Neural progenitor cell (in vitro differentiated cells): ENCODE results near the gene ARID5B. TPM values are rescaled to one million over a fixed set of nuclear protein-coding genes. Genes with fewer than 3 reads are reported as not detected.

Experiments
- DNase-seq: peaks from one replicate; pipeline ENCODE4 v3.0.0-alpha.2; 2016; ENCODE audit warnings: low spot score
- H2AFZ ChIP-seq: fragments of 200-600 bp; sonication (generic); replicated peaks from 2 replicates; pipeline ENCODE4 v1.6.1; 2016; ENCODE audit warnings: antibody characterized with exemption
- H3F3A ChIP-seq: fragments of 200-600 bp; sonication (generic); 2 replicates; pipeline ENCODE4 v1.6.1; 2016; ENCODE audit warnings: antibody characterized with exemption, low read depth
- H3K27ac ChIP-seq: fragments of 200-600 bp; sonication (generic); 2 replicates; pipeline ENCODE4 v1.5.1; 2016; ENCODE audit warnings: mild to moderate bottlenecking
- H3K27me3 ChIP-seq: fragments of 200-600 bp; sonication (generic); 2 replicates; pipeline ENCODE4 v1.6.1; 2016; ENCODE audit warnings: mild to moderate bottlenecking, moderate library complexity
- H3K36me3 ChIP-seq: fragments of 200-600 bp; sonication (generic); 2 replicates; pipeline ENCODE4 v1.5.1; 2016
- H3K4me1 ChIP-seq: fragments of 200-600 bp; sonication (generic); 2 replicates; pipeline ENCODE4 v1.6.1; 2016; ENCODE audit warnings: mixed run types
- H3K4me2 ChIP-seq: fragments of 200-600 bp; sonication (generic); 2 replicates; pipeline ENCODE4 v1.6.1; 2016
- H3K4me3 ChIP-seq: fragments of 200-600 bp; sonication (generic); 2 replicates; pipeline ENCODE4 v1.5.1; 2016
- H3K79me2 ChIP-seq: fragments of 200-600 bp; sonication (generic); 2 replicates; pipeline ENCODE4 v1.6.1; 2016; ENCODE audit warnings: low read depth
- H3K9ac ChIP-seq: fragments of 200-600 bp; sonication (generic); 2 replicates; pipeline ENCODE4 v1.6.1; 2016
- H3K9me3 ChIP-seq: fragments of 200-600 bp; sonication (generic); 2 replicates; pipeline ENCODE4 v1.5.1; 2016; ENCODE audit warnings: low read depth
- H4K20me1 ChIP-seq: fragments of 200-600 bp; sonication (generic); 2 replicates; pipeline ENCODE4 v1.6.1; 2016; ENCODE audit warnings: low read depth
- H3K27ac Mint-ChIP-seq: 3 replicates; pipeline ENCODE4 v1.8.0; 2021; ENCODE audit warnings: mixed read lengths
- H3K27me3 Mint-ChIP-seq: 2 replicates; pipeline ENCODE4 v1.8.0; 2022; ENCODE audit warnings: low read depth, mild to moderate bottlenecking, inconsistent platforms, moderate library complexity, mixed read lengths; ENCODE audit not compliant: insufficient read depth
- H3K36me3 Mint-ChIP-seq: 3 replicates; pipeline ENCODE4 v1.8.0; 2021; ENCODE audit warnings: mixed read lengths
- H3K4me1 Mint-ChIP-seq: 3 replicates; pipeline ENCODE4 v1.8.0; 2021; ENCODE audit warnings: mixed read lengths
- H3K4me3 Mint-ChIP-seq: 3 replicates; pipeline ENCODE4 v1.8.0; 2021; ENCODE audit warnings: mild to moderate bottlenecking, moderate library complexity, mixed read lengths
- H3K9me3 Mint-ChIP-seq: 3 replicates; pipeline ENCODE4 v1.8.0; 2020; ENCODE audit warnings: mixed read lengths
- CTCF ChIP-seq: fragments of 200-600 bp; sonication (generic); IDR thresholded peaks from 2 replicates; pipeline ENCODE4 v1.5.1; 2017; ENCODE audit warnings: antibody characterized with exemption, mild to moderate bottlenecking
- EZH2 ChIP-seq: fragments of 200-600 bp; sonication (generic); IDR thresholded peaks from 2 replicates; pipeline ENCODE4 v1.6.1; 2017; ENCODE audit warnings: antibody characterized with exemption, mild to moderate bottlenecking, moderate library complexity
- EZH2phosphoT487 ChIP-seq: fragments of 200-600 bp; sonication (generic); IDR thresholded peaks from 2 replicates; pipeline ENCODE4 v1.6.1; 2017; ENCODE audit warnings: antibody characterized with exemption
- total RNA-seq: library from RNA; depleted of rRNA; stranded (reverse); fragments of >200 nt; gene quantifications from 2 replicates; pipeline ENCODE4 v1.2.3, GENCODE V29; 2015; ENCODE audit warnings: low replicate concordance

Gene ARID5B
- total RNA-seq, 1 donor from 2014 or later: 1.5 TPM

- no peaks in the 10 kb centered on the region for H3K79me2 ChIP-seq
- no peaks in the 10 kb centered on the region for H3K36me3 ChIP-seq
- H3K27me3 Mint-ChIP-seq: peaks cover 2% of the 10 kb centered on the region
- H3F3A ChIP-seq: no peaks in the 10 kb centered on the region
- H3K9me3 ChIP-seq: no peaks in the 10 kb centered on the region
- no peak for TF ChIP-seq EZH2
- TF ChIP-seq CTCF: peak; percentile 7
- no peak for TF ChIP-seq EZH2phosphoT487
- no peaks in the 10 kb centered on the region for H3K27me3 ChIP-seq
- H4K20me1 ChIP-seq: no peaks in the 10 kb centered on the region
- no peak for DNase-seq
- peaks cover 3% of the 10 kb centered on the region for H3K9me3 Mint-ChIP-seq
- H3K4me1 ChIP-seq: no peaks in the 10 kb centered on the region
- H3K9ac ChIP-seq: no peak overlapping the region
- no peak overlapping the region for H3K4me3 Mint-ChIP-seq
- H3K4me3 ChIP-seq: no peak overlapping the region
- peaks cover 10% of the 10 kb centered on the region for H3K4me1 Mint-ChIP-seq
- H2AFZ ChIP-seq: no peak overlapping the region
- H3K36me3 Mint-ChIP-seq: peaks cover 2% of the 10 kb centered on the region
- H3K27ac Mint-ChIP-seq: no peak overlapping the region
- no peak overlapping the region for H3K4me2 ChIP-seq
- H3K27ac ChIP-seq: no peak overlapping the region
These were observed 77.5 kb downstream of the ARID5B start for GRCh38 chr10:61978965-61979364.

- Histone ChIP-seq H3K27ac (no peak overlapping the region), H3F3A (no peaks in the 10 kb centered on the region), H3K4me2 (no peak overlapping the region), H3K9ac (no peak overlapping the region), H3K4me1 (peaks cover 3% of the 10 kb centered on the region), H3K36me3 (no peaks in the 10 kb centered on the region), H2AFZ (no peak overlapping the region), H4K20me1 (no peaks in the 10 kb centered on the region), H3K9me3 (no peaks in the 10 kb centered on the region), H3K27me3 (no peaks in the 10 kb centered on the region), H3K4me3 (no peak overlapping the region), H3K79me2 (no peaks in the 10 kb centered on the region)
- peaks cover 6% of the 10 kb centered on the region for H3K4me1 Mint-ChIP-seq
- peaks cover under 1% of the 10 kb centered on the region for H3K27me3 Mint-ChIP-seq
- peaks cover 1% of the 10 kb centered on the region for H3K9me3 Mint-ChIP-seq
- no peak overlapping the region for H3K27ac Mint-ChIP-seq
- no peak overlapping the region for H3K4me3 Mint-ChIP-seq
- peaks cover 2% of the 10 kb centered on the region for H3K36me3 Mint-ChIP-seq
- DNase-seq: no peak
- TF ChIP-seq EZH2: no peak
- TF ChIP-seq EZH2phosphoT487: no peak
- TF ChIP-seq CTCF: no peak
These were observed 80.0 kb downstream of the ARID5B start for GRCh38 chr10:61981460-61981859.

GRCh38 chr10:61983255-61983654 is 81.8 kb downstream of the ARID5B start:
- Histone ChIP-seq H2AFZ (no peak overlapping the region), H3K9me3 (no peaks in the 10 kb centered on the region), H3K4me2 (no peak overlapping the region), H3K9ac (no peak overlapping the region), H3K4me1 (peaks cover 9% of the 10 kb centered on the region), H3K27me3 (no peaks in the 10 kb centered on the region), H3K4me3 (no peak overlapping the region), H3F3A (no peaks in the 10 kb centered on the region), H3K27ac (no peak overlapping the region), H4K20me1 (no peaks in the 10 kb centered on the region), H3K36me3 (no peaks in the 10 kb centered on the region), H3K79me2 (no peaks in the 10 kb centered on the region)
- no peak overlapping the region for H3K27ac Mint-ChIP-seq
- H3K4me1 Mint-ChIP-seq: peaks cover 11% of the 10 kb centered on the region
- DNase-seq: no peak
- H3K27me3 Mint-ChIP-seq: peaks cover 2% of the 10 kb centered on the region
- H3K4me3 Mint-ChIP-seq: no peak overlapping the region
- TF ChIP-seq EZH2 (no peak), CTCF (no peak), EZH2phosphoT487 (no peak)
- peaks cover 2% of the 10 kb centered on the region for H3K36me3 Mint-ChIP-seq
- no peaks in the 10 kb centered on the region for H3K9me3 Mint-ChIP-seq
